H4 (cell line): Measurements from ENCODE around the gene KIF2A. TPM values are rescaled to one million over a fixed set of nuclear protein-coding genes. Genes with fewer than 3 reads are reported as not detected.

Experiments
- DNase-seq: peaks from one replicate; pipeline ENCODE4 v3.0.0-alpha.2; 2015; ENCODE audit warnings: low spot score
- total RNA-seq: library from RNA; depleted of rRNA; stranded (reverse); fragments of >200 nt; shearing (Covaris generic); gene quantifications from 2 replicates; pipeline ENCODE4 v1.2.3, GENCODE V29; 2014; rRNA removed

The KIF2A gene
- 26.4 and 41.3 TPM in 2 replicates for total RNA-seq

DNA sequence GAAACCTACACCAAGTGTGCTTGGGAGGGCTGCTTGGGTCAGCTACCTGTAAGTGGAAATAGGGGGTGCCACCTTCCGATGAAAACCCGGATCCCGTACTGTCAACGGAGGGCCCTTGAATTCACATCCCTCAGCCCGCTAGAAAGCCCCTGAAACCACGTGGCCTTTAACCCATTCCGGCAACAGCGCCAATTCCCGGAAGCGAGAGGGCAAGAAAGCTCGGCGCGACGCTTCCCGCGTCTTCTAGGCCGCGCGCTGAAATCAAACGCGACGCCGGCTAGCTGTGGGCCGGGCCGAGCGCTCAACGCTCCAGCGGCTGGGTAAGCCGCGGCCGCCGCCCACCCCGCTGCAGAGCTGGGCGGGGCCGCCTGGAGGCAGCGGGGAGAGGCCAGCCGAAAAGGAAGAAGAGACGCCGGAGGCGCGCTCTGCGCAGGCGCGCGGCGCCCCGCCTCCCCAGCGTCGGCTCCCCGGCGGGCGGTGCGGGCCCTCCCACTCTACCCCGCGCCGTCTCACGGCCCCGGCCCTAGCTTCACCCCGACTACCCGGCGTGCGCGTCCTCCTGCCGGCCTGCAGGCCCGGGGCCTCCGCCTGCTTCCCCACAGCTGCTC is at the start of gene KIF2A:
KIF2A (plus strand) TSS at position 492 of the 608 bp plus-strand sequence. CDS start 267 bp downstream, outside the sequence.
- peak; percentile 81 for DNase-seq

DNA sequence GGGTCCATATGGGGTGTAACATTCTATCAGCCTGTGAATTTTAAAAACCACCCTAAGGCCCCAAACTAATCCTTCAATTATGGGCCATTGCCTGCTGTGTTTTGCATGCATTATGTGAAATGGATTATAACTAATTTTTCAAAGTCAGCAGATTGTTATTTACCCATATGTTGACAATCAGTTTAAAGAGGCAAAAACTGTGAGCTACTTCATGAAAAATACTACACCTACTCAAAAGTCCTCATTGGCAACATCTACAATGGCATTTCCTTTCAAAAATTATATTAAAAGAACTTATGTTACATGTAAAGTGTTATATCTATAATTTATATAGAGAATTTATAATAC is 49.0 kb upstream of the KIF2A start:
- no peak for DNase-seq

- DNase-seq: no peak
These were observed 47.4 kb upstream of the KIF2A start for GRCh38 chr5:62258654-62259053.

GRCh38 chr5:62259699-62260250 is 46.2 kb upstream of the KIF2A start:
- no peak for DNase-seq

DNA sequence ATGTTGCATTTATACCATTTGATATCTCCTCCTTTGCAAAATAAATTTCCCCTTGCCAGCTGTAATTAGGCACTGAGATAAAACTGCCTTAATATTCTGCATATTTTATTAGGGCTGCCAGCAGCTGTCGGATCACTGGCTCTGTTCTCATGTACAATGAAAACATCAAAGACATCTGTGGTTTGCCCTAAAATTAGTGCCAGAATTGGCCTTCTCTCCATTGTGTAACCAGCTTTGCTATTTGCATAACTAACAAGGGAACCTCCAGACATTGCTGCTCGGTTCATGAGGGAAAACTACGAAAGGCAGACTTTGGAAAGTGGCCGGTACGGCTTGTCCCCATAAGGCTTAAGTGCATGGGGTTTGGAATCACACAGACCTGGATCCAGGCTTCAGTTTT is 45.5 kb upstream of the KIF2A start:
- no peak for DNase-seq

DNA sequence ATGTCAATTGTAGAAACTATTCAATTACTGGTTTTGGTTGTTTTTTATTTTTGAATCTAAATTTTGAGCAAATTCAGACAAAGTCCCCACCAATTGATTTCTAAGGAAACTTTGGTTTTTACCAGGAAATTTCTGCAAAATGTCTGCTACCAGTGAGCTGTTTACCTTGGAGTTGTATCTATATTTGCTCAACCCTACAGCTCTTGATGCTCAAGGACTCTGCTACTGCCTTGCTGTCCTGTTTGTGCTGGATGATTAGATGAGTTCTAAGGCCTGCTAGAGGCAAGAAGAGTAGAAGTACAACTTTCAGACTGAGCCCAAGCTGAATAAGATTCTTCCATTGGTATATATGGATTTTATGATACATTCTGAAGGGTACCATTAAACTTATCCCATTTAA is 42.6 kb upstream of the KIF2A start:
- DNase-seq: no peak

GRCh38 chr5:62265648-62266112 is 40.3 kb upstream of the KIF2A start:
- no peak for DNase-seq

DNA sequence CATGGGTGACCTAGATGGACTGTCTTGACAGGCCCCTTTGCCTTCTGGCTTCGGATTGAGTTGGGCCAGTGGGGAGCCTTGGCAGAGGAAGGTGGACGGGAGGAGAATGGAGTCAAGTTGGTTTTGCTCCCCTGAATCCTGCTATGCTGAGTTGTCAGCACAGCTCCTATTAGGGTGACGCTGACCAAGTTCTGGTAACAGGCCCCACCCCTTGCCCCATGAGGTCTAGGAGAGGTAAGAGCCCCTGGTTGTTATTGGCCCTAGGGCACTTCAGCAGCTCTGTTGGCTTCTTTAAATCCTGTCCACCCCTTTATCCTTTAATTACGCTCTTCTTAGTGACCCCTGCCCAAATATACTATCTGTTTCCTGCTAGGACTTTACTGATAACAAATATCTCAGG is 39.4 kb upstream of the KIF2A start:
- no peak for DNase-seq

- no peak for DNase-seq
These were observed 37.8 kb upstream of the KIF2A start for GRCh38 chr5:62268234-62268633.

GRCh38 chr5:62268792-62269191 is 37.2 kb upstream of the KIF2A start:
- DNase-seq: no peak

DNA sequence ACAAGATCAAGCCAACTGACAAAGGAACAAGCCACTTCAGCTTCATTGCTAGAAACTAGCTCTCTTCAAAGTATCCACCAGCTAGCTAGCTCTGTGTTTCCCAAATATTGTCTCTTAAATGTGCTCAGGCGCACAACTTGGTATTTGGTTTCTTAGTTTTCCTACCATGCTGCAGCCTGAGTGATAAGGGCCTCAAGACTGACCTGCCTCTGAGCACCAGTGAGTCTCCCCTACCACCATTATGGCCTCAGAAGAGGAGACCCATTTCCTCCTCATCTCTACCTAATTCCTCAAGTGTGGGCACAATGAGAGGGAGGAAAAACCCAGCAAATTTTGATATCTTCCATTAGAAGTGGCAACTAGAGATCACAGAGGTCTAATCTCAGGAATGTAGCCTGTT is 34.6 kb upstream of the KIF2A start:
- DNase-seq: no peak

DNA sequence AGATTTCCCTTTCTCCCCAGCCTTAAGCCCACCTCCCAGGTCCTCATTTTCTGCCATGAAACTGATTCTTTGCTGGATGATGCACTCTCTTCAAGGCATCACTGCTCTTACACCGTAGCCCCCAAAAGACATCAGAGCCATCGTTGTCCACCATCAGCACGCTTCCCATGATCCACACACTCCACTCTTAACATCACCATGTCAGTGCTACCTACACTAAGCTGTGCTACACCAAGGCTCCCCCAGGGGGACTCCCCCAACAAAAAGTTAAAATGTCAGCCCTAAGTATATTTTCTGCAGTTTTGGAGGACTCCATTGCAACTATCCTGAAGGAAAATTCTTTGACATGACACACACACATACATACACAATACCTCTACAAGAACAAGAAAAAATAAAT is 34.1 kb upstream of the KIF2A start:
- no peak for DNase-seq

- DNase-seq: no peak
These were observed 32.3 kb upstream of the KIF2A start for GRCh38 chr5:62273687-62274086.

DNA sequence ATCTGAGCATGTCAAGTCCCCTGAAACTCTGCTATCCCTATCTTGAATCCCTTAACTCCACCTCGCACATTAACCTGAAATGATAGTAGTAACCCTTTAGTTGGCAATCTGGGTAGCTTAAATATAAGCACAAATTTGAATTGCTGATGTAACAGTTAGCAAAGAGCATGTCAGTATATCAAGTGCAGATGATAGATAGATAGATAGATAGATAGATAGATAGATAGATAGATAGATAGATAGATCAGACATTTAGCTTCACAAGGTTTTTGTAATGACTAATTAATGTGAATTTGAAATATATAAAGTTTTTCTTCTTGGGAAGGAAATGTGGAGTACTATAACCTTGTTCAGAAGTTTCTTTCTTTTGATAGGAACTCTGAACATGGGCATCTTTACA is 30.4 kb upstream of the KIF2A start:
- no peak for DNase-seq

GRCh38 chr5:62281411-62281810 is 24.6 kb upstream of the KIF2A start:
- no peak for DNase-seq

- no peak for DNase-seq
These were observed 23.9 kb upstream of the KIF2A start for GRCh38 chr5:62282064-62282463.

DNA sequence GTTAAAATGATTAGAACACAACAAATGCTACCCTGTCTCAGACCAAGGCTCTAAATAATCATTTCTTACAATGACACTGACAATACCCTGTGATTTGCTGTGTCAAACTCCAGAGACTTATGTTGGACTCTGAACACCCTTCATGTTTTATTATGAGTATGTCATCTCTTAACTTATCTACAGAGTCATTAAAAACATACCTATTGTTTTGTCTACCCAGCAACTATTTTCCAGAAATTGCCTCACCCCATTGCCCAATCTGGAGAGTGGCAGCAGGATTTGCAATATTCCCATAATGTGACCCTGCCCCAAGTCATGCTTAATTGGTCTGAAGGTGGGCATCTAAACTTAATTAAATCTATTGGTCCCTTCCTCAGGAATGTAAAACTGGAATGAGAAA is 23.0 kb upstream of the KIF2A start:
- no peak for DNase-seq

DNA sequence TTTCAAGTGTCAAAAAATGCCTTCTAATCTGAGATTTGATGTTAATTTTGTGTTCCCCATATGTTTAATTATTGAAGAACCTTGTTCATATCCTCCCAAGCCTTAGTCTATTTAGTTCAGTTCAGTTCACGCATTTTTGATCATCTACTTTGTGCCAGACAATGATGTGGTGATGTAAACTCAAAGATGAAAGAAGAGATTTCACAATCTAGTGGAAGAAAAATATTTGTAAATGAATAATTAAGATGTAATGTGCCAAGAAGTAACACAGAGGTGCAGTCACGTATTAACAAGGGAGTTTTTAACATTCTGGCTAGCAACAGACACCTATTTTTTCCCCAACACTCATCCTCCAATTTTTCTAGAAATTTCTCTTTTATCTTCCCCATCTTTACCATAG is 22.1 kb upstream of the KIF2A start:
- no peak for DNase-seq

DNA sequence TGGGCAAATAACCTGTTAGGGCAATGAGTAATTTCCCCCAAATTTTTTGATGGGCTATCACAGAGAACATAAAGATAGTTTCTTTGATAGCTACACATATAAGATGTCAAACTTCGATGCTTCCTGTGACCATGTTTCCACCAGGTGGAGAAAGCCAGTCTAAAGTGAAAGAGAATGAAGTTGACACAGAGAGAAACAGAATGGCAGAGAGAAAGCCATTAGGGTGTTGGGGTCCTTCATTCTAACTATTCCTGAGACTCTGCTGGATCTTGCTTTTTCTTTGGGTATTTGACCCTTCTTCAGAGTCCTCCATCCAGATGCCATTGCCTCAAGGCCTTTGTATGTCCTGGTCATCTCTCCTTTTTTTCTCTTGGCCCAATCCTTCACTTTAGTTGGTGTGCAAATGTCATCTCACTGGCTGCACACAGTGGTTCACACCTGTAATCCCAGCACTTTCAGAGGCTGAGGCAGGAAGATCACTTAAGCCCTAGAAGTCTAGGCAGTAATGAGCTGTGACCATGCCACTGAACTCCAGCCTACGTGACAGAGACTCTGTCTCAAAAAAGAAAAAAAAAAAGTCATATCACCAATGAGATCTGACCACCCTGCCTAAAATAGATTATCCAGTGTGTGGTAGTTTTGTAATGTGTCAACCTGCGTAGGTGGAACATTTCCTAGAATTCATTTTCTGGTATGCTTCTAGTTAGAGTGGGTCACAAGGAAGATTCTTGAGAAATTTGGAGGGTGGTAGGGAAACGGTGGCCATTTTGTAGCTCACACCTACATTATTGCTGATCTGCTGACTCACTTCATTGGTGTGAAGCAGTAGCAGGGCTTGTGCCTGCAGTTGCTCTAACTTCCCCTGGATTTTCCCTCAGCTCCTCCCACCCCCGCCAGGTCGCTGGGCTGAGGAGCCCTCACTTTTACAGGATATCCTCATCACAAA is 20.8 kb upstream of the KIF2A start:
- DNase-seq: no peak

- DNase-seq: no peak
These were observed 19.2 kb upstream of the KIF2A start for GRCh38 chr5:62286834-62287233.

DNA sequence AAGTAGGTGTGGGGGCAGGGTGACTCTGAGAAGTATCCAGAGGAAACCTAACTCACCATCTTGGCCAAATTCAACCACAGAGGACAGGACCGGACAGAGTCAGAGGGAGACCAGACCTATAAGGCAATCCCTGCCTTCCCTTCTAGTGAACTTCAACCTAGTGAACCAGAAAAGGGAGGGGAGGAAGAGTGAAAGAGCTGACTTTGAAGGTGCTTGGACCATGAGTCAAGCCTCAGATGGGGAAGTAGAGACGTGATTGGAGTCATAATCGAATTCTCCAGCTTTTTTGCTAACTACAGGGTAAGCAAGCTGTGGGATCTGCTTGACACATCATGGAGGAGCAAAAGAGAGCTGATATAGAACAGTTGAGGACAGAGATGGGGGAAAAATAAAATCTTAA is 18.8 kb upstream of the KIF2A start:
- DNase-seq: no peak

DNA sequence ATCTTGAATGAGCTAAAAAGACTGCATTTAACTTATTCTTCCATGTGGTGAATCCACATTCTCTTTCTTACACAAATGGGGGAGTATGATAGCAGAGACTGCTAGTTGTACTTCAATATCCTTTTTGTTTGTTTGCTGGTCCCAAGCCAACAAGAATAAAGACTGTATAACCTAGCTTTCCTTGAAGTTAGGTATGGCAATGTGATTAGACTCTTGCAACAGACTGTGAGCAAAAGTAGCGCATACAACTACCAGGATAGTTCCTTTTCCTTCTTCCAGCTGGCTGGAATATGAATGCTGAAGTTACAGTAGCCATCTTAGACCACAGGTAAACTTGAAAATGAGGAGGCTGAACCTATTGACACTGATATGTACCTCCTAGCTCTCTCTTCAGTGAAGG is 17.9 kb upstream of the KIF2A start:
- DNase-seq: no peak

- no peak for DNase-seq
These were observed 16.2 kb upstream of the KIF2A start for GRCh38 chr5:62289813-62290212.
